Thoracic aorta (tissue), 2 donors: ENCODE results near the gene KRTDAP. TPM values are rescaled to one million over a fixed set of nuclear protein-coding genes. Genes with fewer than 3 reads are reported as not detected.

Experiments
- ATAC-seq: fragments of 150-250 bp; one replicate; pipeline ENCODE4 v1.8.0; 2017; ENCODE audit warnings: low read depth; ENCODE audit not compliant: insufficient number of reproducible peaks, low FRiP score
- DNase-seq: peaks from one replicate; pipeline ENCODE4 v3.0.0-alpha.2; 2020; ENCODE audit warnings: low spot score
- H3K27ac ChIP-seq, 2 donors: fragments of 200-600 bp; sonication (generic); 1 replicate in 1 of 2; 2 replicates in 1 of 2; pipeline ENCODE4 v1.5.1; 2016; ENCODE audit warnings: mild to moderate bottlenecking in 2 of 2, moderate library complexity in 2 of 2
- H3K27me3 ChIP-seq: fragments of 200-600 bp; sonication (generic); replicated peaks from 2 replicates; pipeline ENCODE4 v1.6.0; 2016; ENCODE audit warnings: mild to moderate bottlenecking; ENCODE audit not compliant: insufficient read depth
- H3K36me3 ChIP-seq: fragments of 200-600 bp; sonication (generic); one replicate; pipeline ENCODE4 v1.5.1; 2016
- H3K4me1 ChIP-seq, 2 donors: fragments of 200-600 bp; sonication (generic); 1 replicate in 1 of 2; 2 replicates in 1 of 2; pipeline versions ENCODE4 v1.5.1 to v1.6.0; 2016; ENCODE audit warnings: low read depth in 2 of 2, mild to moderate bottlenecking in 1 of 2; ENCODE audit not compliant: control insufficient read depth in 1 of 2
- H3K4me3 ChIP-seq: fragments of 200-600 bp; sonication (generic); 2 replicates; pipeline ENCODE4 v1.5.1; 2016; ENCODE audit warnings: mild to moderate bottlenecking
- H3K9me3 ChIP-seq: fragments of 200-600 bp; sonication (generic); 2 replicates; pipeline ENCODE4 v1.5.1; 2016
- total RNA-seq, 2 donors: library from RNA; depleted of rRNA; stranded (reverse); fragments of >200 nt; gene quantifications; one replicate each; pipeline versions ENCODE4 v1.1.0 to v1.2.3, GENCODE V29; 2016
- TF ChIP-seq, protein P1 (sequence below): fragments of 200-600 bp; sonication (generic); IDR thresholded peaks from one replicate; pipeline ENCODE4 v1.5.1; 2019; ENCODE audit warnings: antibody characterized with exemption

Gene KRTDAP
- total RNA-seq, 2 donors from 2014 or later = 29.6 TPM; not detected in 1

DNA sequence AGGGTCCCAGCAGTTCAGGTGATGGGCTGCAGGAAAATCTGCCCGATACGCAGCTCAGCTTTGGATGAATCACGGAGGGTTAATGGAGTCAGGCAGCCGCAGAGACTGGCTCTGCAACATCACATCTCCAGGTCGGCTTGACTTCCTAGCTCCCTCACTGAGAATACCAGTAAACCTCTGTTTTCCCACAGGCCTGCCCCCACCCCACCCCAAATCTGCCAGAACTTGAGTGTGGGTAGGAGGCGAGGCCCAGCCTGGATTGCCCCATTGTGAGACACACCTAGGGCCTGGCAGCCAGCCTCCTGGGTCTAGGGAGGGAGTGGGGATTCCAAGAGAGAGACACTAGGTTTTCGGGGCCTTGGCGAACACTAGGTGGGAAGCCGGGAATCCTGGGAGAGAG lies 3.7 kb upstream of the KRTDAP start:
- Histone ChIP-seq H3K4me3 (no peak overlapping the region), H3K27ac (no peak overlapping the region), H3K27me3 (no peaks in the 10 kb centered on the region), H3K4me1 (no peaks in the 10 kb centered on the region), H3K9me3 (no peaks in the 10 kb centered on the region), H3K36me3 (peaks cover 4% of the 10 kb centered on the region)
- DNase-seq (no peak), ATAC-seq (no peak)
- TF ChIP-seq, protein P1, sequence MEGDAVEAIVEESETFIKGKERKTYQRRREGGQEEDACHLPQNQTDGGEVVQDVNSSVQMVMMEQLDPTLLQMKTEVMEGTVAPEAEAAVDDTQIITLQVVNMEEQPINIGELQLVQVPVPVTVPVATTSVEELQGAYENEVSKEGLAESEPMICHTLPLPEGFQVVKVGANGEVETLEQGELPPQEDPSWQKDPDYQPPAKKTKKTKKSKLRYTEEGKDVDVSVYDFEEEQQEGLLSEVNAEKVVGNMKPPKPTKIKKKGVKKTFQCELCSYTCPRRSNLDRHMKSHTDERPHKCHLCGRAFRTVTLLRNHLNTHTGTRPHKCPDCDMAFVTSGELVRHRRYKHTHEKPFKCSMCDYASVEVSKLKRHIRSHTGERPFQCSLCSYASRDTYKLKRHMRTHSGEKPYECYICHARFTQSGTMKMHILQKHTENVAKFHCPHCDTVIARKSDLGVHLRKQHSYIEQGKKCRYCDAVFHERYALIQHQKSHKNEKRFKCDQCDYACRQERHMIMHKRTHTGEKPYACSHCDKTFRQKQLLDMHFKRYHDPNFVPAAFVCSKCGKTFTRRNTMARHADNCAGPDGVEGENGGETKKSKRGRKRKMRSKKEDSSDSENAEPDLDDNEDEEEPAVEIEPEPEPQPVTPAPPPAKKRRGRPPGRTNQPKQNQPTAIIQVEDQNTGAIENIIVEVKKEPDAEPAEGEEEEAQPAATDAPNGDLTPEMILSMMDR = no peak

DNA sequence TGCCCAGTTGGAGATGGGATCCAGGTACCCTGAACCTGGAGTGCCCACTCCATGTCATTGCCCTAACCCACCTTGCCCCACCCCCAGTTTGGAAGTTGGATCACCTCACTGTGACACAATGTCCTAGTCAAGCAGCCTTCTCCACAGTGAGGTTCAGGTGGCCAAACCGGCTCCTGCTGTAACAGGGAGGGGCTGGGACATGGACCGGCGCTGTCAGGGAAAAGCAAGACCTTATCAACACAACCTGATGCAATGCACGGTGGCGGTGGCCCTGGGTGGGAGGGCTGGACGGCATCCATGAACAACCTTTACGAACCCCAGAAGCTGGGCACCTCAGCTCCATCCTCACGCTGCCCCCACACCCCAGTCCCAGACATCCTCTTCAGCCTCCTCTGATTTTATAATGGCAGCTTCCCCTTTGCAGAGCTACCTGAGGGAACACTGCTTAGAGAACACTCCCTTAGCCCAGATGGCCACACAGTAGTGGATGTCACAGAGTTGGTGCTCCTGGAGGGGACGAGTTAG lies 1.6 kb upstream of the KRTDAP start:
- DNase-seq (no peak), ATAC-seq (no peak)
- H3K27me3 ChIP-seq = no peaks in the 10 kb centered on the region

DNA sequence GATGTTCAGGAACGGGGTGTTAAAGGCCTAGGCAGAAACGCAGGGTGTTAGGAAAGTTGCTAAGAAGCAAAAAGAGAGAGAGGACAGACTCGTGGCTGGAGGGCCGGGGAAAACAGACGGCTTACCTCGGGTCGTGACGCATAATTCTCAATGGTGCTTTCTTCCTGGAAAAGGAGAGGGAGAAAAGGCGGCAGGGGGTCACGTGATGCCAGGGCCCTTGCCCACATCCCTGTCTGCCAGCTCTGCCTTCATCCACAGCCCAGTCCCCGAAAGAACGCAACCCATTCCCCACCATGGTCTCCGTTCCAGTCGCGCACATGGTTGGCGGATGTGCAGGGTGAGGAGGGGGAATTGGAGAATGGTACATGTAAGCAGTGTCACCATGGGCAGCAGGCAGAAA lies 1.6 kb downstream of the KRTDAP start:
- H3K4me3 ChIP-seq = no peak overlapping the region
- no peak overlapping the region for H3K27ac ChIP-seq
- H3K4me1 ChIP-seq = no peaks in the 10 kb centered on the region
- H3K36me3 ChIP-seq = no peaks in the 10 kb centered on the region
- TF ChIP-seq, protein P1 = no peak
- no peak for ATAC-seq
- H3K27me3 ChIP-seq = no peaks in the 10 kb centered on the region
- H3K9me3 ChIP-seq = no peaks in the 10 kb centered on the region
- no peak for DNase-seq

More for the DNA sequence above, 1.6 kb upstream of the KRTDAP start:
- Histone ChIP-seq H3K36me3 (no peaks in the 10 kb centered on the region), H3K4me3 (no peak overlapping the region), H3K9me3 (no peaks in the 10 kb centered on the region), H3K27ac (no peak overlapping the region), H3K4me1 (no peaks in the 10 kb centered on the region)
- TF ChIP-seq, protein P1 = no peak

DNA sequence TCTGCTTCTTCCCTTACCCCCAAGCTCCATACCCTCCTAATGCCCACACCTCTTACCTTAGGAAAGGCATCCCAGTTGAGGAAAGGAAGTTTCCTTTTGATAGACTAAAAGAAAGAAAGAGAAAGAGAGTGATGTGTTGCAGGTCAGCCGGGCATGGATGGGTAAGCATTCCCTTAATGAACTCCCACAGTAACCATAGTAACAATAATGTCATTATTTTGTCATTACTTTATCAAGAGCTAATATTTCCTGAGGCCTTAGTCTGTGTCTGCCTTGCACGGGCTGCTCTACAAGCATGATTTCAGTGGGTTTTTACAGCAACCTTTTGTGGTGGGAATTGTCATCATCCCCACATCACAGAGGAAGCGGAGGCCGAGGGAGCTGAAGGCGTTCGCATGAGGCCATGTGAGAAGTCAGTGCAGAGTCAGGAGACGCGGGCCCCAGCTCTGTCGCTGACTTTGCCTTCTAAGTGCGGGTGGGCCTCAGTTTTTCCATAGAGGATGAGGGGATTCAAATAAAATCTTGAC lies 2.5 kb downstream of the KRTDAP start:
- TF ChIP-seq, protein P1 = no peak
- ATAC-seq (no peak), DNase-seq (no peak)
- Histone ChIP-seq H3K9me3 (no peaks in the 10 kb centered on the region), H3K27me3 (no peaks in the 10 kb centered on the region), H3K36me3 (no peaks in the 10 kb centered on the region), H3K4me1 (no peaks in the 10 kb centered on the region), H3K4me3 (no peak overlapping the region), H3K27ac (no peak overlapping the region)

DNA sequence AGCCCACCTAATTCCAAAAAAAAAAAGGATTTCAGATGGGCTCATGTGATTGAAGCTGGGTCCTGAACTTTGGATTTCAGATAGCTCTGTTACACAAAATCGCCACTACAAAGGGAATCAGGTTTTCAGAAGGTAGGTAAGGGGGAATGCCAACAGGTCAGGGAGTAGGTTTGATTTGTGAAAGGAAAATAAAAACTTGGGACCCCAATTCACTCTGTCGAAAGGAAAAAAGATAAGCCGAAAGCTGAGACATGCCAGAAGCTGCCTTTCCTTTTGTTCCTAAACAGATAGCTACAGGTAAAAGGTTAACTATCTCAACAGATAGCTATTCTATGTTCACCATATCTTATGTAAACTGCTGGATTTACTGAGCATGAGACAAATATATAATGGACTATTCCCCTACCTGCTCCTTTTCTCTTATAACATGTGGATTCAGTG lies 4.0 kb downstream of the KRTDAP start:
- no peak overlapping the region for H3K4me3 ChIP-seq
- H3K27me3 ChIP-seq = no peaks in the 10 kb centered on the region
- H3K4me1 ChIP-seq = no peaks in the 10 kb centered on the region
- TF ChIP-seq, protein P1 = no peak
- DNase-seq (no peak), ATAC-seq (no peak)
- H3K27ac ChIP-seq = no peak overlapping the region
- H3K9me3 ChIP-seq = no peaks in the 10 kb centered on the region
- no peaks in the 10 kb centered on the region for H3K36me3 ChIP-seq
